MM.1S (cell line): ENCODE measurements around the gene GALNT4.

ENCODE experiments used
- DNase-seq: peaks from one replicate; pipeline ENCODE4 v3.0.0-alpha.2; 2015
- H2AFZ ChIP-seq: fragments of 300-600 bp; sonication (generic); 2 replicates; pipeline ENCODE4 v1.6.0; 2016; ENCODE audit warnings: antibody characterized with exemption, low read length
- H3F3A ChIP-seq: fragments of 300-600 bp; sonication (generic); 2 replicates; pipeline ENCODE4 v1.6.1; 2016; ENCODE audit warnings: mild to moderate bottlenecking, antibody characterized with exemption, low read length, moderate library complexity, mixed read lengths; ENCODE audit not compliant: insufficient read depth
- H3K27ac ChIP-seq: fragments of 300-600 bp; sonication (generic); 2 replicates; pipeline ENCODE4 v1.5.1; 2016; ENCODE audit warnings: mild to moderate bottlenecking, low read length
- H3K27me3 ChIP-seq: fragments of 300-600 bp; sonication (generic); replicated peaks from 2 replicates; pipeline ENCODE4 v1.6.0; 2016; ENCODE audit warnings: low read length; ENCODE audit not compliant: insufficient read depth
- H3K36me3 ChIP-seq: fragments of 300-600 bp; sonication (generic); replicated peaks from 2 replicates; pipeline ENCODE4 v1.6.1; 2016; ENCODE audit warnings: mild to moderate bottlenecking, low read length, mixed read lengths; ENCODE audit not compliant: insufficient read depth
- H3K4me1 ChIP-seq: fragments of 300-600 bp; sonication (generic); 2 replicates; pipeline ENCODE4 v1.6.1; 2016; ENCODE audit warnings: low read length, mixed read lengths
- H3K4me2 ChIP-seq: fragments of 300-600 bp; sonication (generic); 2 replicates; pipeline ENCODE4 v1.6.0; 2016; ENCODE audit warnings: low read depth, low read length
- H3K4me3 ChIP-seq: fragments of 300-600 bp; sonication (generic); 2 replicates; pipeline ENCODE4 v1.5.1; 2016; ENCODE audit warnings: low read length, mixed read lengths
- H3K79me2 ChIP-seq: fragments of 300-600 bp; sonication (generic); 2 replicates; pipeline ENCODE4 v1.6.1; 2016; ENCODE audit warnings: mixed run types, low read length, mixed read lengths
- H3K9ac ChIP-seq: fragments of 300-600 bp; sonication (generic); 2 replicates; pipeline ENCODE4 v1.6.1; 2016; ENCODE audit warnings: low read length, mixed read lengths
- H3K9me2 ChIP-seq: fragments of 300-600 bp; sonication (generic); replicated peaks from 2 replicates; pipeline ENCODE4 v1.6.1; 2016; ENCODE audit warnings: mild to moderate bottlenecking, low read length, mixed read lengths; ENCODE audit not compliant: insufficient read depth
- H3K9me3 ChIP-seq: fragments of 300-600 bp; sonication (generic); replicated peaks from 2 replicates; pipeline ENCODE4 v1.6.1; 2016; ENCODE audit warnings: mild to moderate bottlenecking, low read length, mixed read lengths; ENCODE audit not compliant: insufficient read depth
- H4K20me1 ChIP-seq: fragments of 300-600 bp; sonication (generic); 2 replicates; pipeline ENCODE4 v1.6.1; 2016; ENCODE audit warnings: mild to moderate bottlenecking, low read length, moderate library complexity, mixed read lengths; ENCODE audit not compliant: insufficient read depth
- EZH2 ChIP-seq: fragments of 300-600 bp; sonication (generic); optimal IDR thresholded peaks from 2 replicates; pipeline ENCODE3; 2017; ENCODE audit warnings: low read depth, mild to moderate bottlenecking, antibody characterized with exemption, low read length, mixed read lengths
- EZH2phosphoT487 ChIP-seq: fragments of 300-600 bp; sonication (generic); IDR thresholded peaks from 2 replicates; pipeline ENCODE4 v1.6.1; 2018; ENCODE audit warnings: antibody characterized with exemption, low read length
- TF ChIP-seq, protein P1 (sequence below): fragments of 300-600 bp; sonication (generic); IDR thresholded peaks from 2 replicates; pipeline ENCODE4 v1.5.1; 2016; ENCODE audit warnings: antibody characterized with exemption, low read length, mixed read lengths

GALNT4 gene

DNA sequence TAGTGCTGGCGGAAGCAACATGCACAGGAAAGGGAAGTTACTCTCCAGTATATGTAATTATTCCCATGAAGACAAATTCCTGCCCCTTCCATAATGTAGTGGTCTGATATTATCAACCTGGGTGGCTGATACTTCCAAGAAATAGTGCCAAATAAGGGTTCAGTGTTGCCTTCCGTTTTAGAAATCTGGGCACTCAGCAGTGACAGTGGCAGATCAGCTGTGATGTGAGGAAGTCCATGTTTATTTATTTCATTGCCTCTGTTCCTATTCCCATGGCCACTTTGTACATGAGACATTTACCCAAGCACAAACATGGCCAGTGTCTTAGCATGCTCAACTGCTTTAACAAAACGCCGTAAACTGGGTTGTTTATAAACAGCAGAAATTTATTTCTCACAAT lies 21.6 kb upstream of the GALNT4 start:
- H3K27me3 ChIP-seq, result no peaks in the 10 kb centered on the region
- H2AFZ ChIP-seq, result no peak overlapping the region
- H3K9me2 ChIP-seq, result no peaks in the 10 kb centered on the region
- H3K36me3 ChIP-seq, result no peaks in the 10 kb centered on the region
- no peaks in the 10 kb centered on the region for H3K4me1 ChIP-seq
- no peak for DNase-seq
- TF ChIP-seq EZH2phosphoT487, result no peak
- TF ChIP-seq, protein P1, sequence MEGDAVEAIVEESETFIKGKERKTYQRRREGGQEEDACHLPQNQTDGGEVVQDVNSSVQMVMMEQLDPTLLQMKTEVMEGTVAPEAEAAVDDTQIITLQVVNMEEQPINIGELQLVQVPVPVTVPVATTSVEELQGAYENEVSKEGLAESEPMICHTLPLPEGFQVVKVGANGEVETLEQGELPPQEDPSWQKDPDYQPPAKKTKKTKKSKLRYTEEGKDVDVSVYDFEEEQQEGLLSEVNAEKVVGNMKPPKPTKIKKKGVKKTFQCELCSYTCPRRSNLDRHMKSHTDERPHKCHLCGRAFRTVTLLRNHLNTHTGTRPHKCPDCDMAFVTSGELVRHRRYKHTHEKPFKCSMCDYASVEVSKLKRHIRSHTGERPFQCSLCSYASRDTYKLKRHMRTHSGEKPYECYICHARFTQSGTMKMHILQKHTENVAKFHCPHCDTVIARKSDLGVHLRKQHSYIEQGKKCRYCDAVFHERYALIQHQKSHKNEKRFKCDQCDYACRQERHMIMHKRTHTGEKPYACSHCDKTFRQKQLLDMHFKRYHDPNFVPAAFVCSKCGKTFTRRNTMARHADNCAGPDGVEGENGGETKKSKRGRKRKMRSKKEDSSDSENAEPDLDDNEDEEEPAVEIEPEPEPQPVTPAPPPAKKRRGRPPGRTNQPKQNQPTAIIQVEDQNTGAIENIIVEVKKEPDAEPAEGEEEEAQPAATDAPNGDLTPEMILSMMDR, result no peak
- TF ChIP-seq EZH2, result no peak
- H3K4me3 ChIP-seq, result no peak overlapping the region
- no peak overlapping the region for H3K9ac ChIP-seq
- H3K27ac ChIP-seq, result no peak overlapping the region
- H3K9me3 ChIP-seq, result no peaks in the 10 kb centered on the region
- no peaks in the 10 kb centered on the region for H3K79me2 ChIP-seq
- H3F3A ChIP-seq, result no peaks in the 10 kb centered on the region
- no peaks in the 10 kb centered on the region for H4K20me1 ChIP-seq
- no peak overlapping the region for H3K4me2 ChIP-seq

DNA sequence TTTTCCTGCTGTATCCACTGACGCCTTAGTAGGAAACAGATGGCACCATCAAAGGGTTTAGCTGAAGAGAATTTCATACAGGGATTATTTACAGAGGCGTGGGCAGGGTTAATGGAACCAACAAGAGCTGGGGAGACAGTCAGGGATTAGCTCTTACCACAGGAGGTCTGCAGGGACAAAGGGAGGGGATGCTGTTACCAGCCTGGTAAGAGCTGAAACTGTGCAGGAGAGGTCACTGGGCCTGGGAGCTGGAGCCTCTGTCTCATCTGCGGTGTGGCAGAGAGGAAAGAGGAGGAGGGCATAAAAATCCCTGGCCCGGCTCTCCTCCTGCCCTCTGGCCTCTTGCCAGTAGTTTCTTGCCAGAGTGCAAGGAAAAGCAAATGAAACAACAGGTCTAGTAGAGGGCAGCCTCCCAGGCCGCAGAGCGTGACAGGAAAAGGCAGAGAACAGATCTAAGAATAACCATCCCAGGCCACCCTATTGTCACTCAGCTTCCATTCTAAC lies 20.1 kb upstream of the GALNT4 start:
- H3K4me1 ChIP-seq, result no peaks in the 10 kb centered on the region
- H3F3A ChIP-seq, result no peaks in the 10 kb centered on the region
- H3K9me3 ChIP-seq, result no peaks in the 10 kb centered on the region
- DNase-seq, result no peak
- H3K4me3 ChIP-seq, result no peak overlapping the region
- H3K36me3 ChIP-seq, result no peaks in the 10 kb centered on the region
- H3K9ac ChIP-seq, result no peak overlapping the region
- no peaks in the 10 kb centered on the region for H3K9me2 ChIP-seq
- no peak overlapping the region for H2AFZ ChIP-seq
- TF ChIP-seq EZH2phosphoT487, result no peak
- TF ChIP-seq EZH2, result no peak
- TF ChIP-seq, protein P1, result no peak
- no peak overlapping the region for H3K4me2 ChIP-seq
- no peak overlapping the region for H3K27ac ChIP-seq
- H3K79me2 ChIP-seq, result no peaks in the 10 kb centered on the region
- no peaks in the 10 kb centered on the region for H3K27me3 ChIP-seq
- no peaks in the 10 kb centered on the region for H4K20me1 ChIP-seq

DNA sequence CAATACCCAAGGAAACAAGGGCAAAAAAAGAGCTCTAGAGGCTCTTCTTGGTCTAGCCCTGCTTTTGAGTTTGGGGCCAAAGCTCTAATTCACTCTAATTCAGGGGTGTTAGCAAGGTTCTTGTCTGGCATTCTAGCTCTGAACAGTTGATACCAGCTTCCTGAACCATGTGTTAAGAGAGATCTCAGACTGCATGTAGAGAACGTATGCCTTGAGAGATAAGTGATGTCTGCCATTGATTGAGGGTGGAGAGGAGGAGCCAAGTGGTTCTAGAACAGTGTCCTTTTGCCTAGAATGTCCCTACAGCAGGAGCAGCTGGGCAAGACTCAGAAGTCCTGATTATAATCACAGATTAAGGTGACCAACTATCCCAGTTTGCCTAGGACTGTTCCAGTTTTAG lies 19.4 kb upstream of the GALNT4 start:
- Histone ChIP-seq H3K9me2 (no peaks in the 10 kb centered on the region), H3K27me3 (no peaks in the 10 kb centered on the region), H2AFZ (no peak overlapping the region), H4K20me1 (no peaks in the 10 kb centered on the region), H3K36me3 (no peaks in the 10 kb centered on the region), H3K27ac (no peak overlapping the region), H3K4me1 (no peaks in the 10 kb centered on the region), H3K4me2 (no peak overlapping the region), H3K79me2 (no peaks in the 10 kb centered on the region), H3K4me3 (no peak overlapping the region), H3K9ac (no peak overlapping the region), H3K9me3 (no peaks in the 10 kb centered on the region), H3F3A (no peaks in the 10 kb centered on the region)
- no peak for DNase-seq
- TF ChIP-seq, protein P1, result no peak
- TF ChIP-seq EZH2, result no peak
- no peak for TF ChIP-seq EZH2phosphoT487
